ENCODE results near the gene NACA2. TPM values are rescaled to one million over a fixed set of nuclear protein-coding genes. Genes with fewer than 3 reads are reported as not detected.

The NACA2 gene
- total RNA-seq, 1 experiment from 2014 or later, result not detected

DNA sequence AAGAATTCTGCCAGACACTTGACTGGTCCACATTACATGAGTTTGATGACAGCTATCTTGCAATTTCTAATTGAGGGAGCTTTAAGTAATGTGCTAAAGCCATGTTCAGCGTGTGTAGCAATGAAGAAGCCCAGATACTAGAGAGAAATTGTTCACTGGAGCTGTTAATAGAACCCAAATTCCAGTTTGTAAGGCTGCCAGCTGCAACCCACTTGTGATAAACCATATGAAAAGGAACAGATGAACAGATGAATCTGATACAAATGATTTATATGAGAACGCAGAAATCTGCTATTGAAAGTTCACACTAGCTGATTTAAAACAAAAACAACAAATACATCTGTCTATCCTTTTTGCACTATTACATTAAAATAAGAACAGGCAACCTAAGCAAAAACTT is 6.2 kb downstream of the NACA2 start:
- Histone ChIP-seq H3K4me2 (ENCODE audit: insufficient read depth, insufficient read length, low read length) (no peak overlapping the region), H2BK12ac (ENCODE audit: insufficient read length, low read depth, low read length) (no peak overlapping the region), H2AK5ac (ENCODE audit: insufficient read length, low read length) (no peak overlapping the region), H3K56ac (ENCODE audit: insufficient read length, low read depth, low read length) (no peak overlapping the region), H3K4me1 (ENCODE audit: insufficient read depth, low read length) (no peaks in the 10 kb centered on the region), H3K79me1 (ENCODE audit: insufficient read depth, low read depth, low read length, poor library complexity, severe bottlenecking) (no peaks in the 10 kb centered on the region), H2BK120ac (ENCODE audit: low read depth, low read length, poor library complexity, severe bottlenecking) (no peak overlapping the region), H4K8ac (replicated peaks; ENCODE audit: insufficient read length, low read depth, low read length) (no peak overlapping the region), H3K18ac (ENCODE audit: insufficient read length, low read depth, low read length) (no peak overlapping the region), H4K91ac (ENCODE audit: insufficient read length, low read depth, low read length) (no peak overlapping the region), H3K27me3 (ENCODE audit: insufficient read depth, low read length) (no peaks in the 10 kb centered on the region), H2AFZ (ENCODE audit: low read length) (no peak overlapping the region), H4K20me1 (ENCODE audit: control insufficient read depth, insufficient read depth, insufficient read length) (no peaks in the 10 kb centered on the region), H3K27ac (ENCODE audit: insufficient read length, low read depth, low read length) (no peak overlapping the region), H3K79me2 (ENCODE audit: insufficient read depth, low read length) (no peaks in the 10 kb centered on the region), H3K4ac (ENCODE audit: low read depth, low read length) (no peak overlapping the region), H2BK5ac (ENCODE audit: insufficient read length, low read length) (no peak overlapping the region), H3K9me3 (ENCODE audit: control insufficient read depth, low read depth, low read length) (no peaks in the 10 kb centered on the region), H3K23ac (ENCODE audit: insufficient read length, low read depth, low read length) (no peak overlapping the region), H3K23me2 (ENCODE audit: insufficient read length, low read depth, low read length, poor library complexity, severe bottlenecking) (no peaks in the 10 kb centered on the region), H2BK15ac (ENCODE audit: low read depth, low read length) (no peak overlapping the region), H3K14ac (ENCODE audit: insufficient read depth, low read length) (no peak overlapping the region), H3T11ph (ENCODE audit: low read length) (no peak overlapping the region), H3K9ac (ENCODE audit: extremely low read depth, insufficient read length, low read length) (no peak overlapping the region), H4K5ac (ENCODE audit: insufficient read length, low read depth, low read length) (no peak overlapping the region), H2BK20ac (ENCODE audit: low read depth, low read length, poor library complexity, severe bottlenecking) (no peak overlapping the region)
- Mint-ChIP-seq H3K9me3 (no peaks in the 10 kb centered on the region), H3K27ac (no peak overlapping the region), H3K4me1 (no peaks in the 10 kb centered on the region), H3K27me3 (ENCODE audit: low read depth) (no peaks in the 10 kb centered on the region; the same call in 1 of the 2 replicates), H3K36me3 (ENCODE audit: insufficient read depth in 1 of 3, low read depth in 3 of 3) (no peaks in the 10 kb centered on the region), H3K4me3 (no peak overlapping the region)
- TF ChIP-seq, protein P1, sequence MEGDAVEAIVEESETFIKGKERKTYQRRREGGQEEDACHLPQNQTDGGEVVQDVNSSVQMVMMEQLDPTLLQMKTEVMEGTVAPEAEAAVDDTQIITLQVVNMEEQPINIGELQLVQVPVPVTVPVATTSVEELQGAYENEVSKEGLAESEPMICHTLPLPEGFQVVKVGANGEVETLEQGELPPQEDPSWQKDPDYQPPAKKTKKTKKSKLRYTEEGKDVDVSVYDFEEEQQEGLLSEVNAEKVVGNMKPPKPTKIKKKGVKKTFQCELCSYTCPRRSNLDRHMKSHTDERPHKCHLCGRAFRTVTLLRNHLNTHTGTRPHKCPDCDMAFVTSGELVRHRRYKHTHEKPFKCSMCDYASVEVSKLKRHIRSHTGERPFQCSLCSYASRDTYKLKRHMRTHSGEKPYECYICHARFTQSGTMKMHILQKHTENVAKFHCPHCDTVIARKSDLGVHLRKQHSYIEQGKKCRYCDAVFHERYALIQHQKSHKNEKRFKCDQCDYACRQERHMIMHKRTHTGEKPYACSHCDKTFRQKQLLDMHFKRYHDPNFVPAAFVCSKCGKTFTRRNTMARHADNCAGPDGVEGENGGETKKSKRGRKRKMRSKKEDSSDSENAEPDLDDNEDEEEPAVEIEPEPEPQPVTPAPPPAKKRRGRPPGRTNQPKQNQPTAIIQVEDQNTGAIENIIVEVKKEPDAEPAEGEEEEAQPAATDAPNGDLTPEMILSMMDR (conservative IDR thresholded peaks at IDR 0.05), result no peak
- WGBS (ENCODE audit: extremely low coverage, insufficient read length, low lambda C conversion rate), result no CpG with 5 or more reads among the region's 2 CpGs
- no peak for DNase-seq
